PFSK-1 (cell line): Measurements from ENCODE around the gene TPX2.
A peak's percentile ranks its signal among the peaks of the same experiment; 100 is the strongest.

Experiments
- FOXP2 ChIP-seq: optimal IDR thresholded peaks from 2 replicates; pipeline ENCODE3; 2011; ENCODE audit warnings: borderline replicate concordance, control low read depth, inconsistent platforms; ENCODE audit not compliant: insufficient read depth; ENCODE audit errors: extremely low read length, extremely low read depth
- POLR2AphosphoS5 ChIP-seq: IDR thresholded peaks from 2 replicates; pipeline ENCODE4 v1.6.1; 2012; ENCODE audit warnings: low read depth, mild to moderate bottlenecking, control low read depth, low read length, moderate library complexity
- SIN3A ChIP-seq: IDR thresholded peaks from 2 replicates; pipeline ENCODE4 v1.6.1; 2012; ENCODE audit warnings: mild to moderate bottlenecking, low read length, moderate library complexity, borderline replicate concordance; ENCODE audit not compliant: insufficient read depth
- TAF1 ChIP-seq: IDR thresholded peaks from 2 replicates; pipeline ENCODE4 v1.6.1; 2012; ENCODE audit warnings: low read length, control low read depth, borderline replicate concordance; ENCODE audit not compliant: insufficient read depth
- TF ChIP-seq, protein P1 (sequence below), 2 experiments: IDR thresholded peaks; 2 replicates each; pipeline versions ENCODE4 v1.6.1 to v1.8.0; 2011 to 2012; ENCODE audit warnings: low read depth in 2 of 2, low read length in 2 of 2, control low read depth in 1 of 2, inconsistent platforms in 1 of 2, mild to moderate bottlenecking in 1 of 2, moderate library complexity in 1 of 2; ENCODE audit not compliant: insufficient read depth in 1 of 2

The TPX2 gene

DNA sequence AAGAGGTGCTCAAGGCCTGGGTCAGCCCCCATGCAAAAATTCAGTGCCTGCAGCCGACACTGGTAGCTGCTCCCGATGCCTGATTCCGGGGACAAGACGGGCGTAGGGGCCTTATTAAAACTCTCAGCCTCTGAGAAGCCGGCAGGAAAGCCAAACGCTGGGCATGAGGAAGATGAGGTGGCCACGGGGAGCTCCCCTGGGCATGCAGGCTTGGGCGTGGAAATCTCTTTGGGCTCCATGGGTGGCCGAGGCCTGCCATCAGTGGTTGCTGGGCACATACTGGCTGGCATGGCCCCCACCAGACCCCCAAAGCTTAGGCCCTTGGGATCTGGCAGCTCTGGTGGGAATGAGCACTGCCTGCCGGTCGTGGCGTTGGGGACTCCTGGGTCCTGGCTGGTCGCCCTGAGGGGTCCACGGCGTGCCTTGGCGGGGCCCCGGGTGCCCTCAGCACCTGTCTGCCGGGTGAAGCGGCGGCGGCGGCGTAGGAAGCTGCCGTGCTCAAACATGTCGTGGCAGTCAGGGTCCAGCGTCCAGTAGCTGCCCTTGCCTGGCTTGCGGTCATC lies 105.7 kb downstream of the TPX2 start:
- no peak for TF ChIP-seq TAF1
- TF ChIP-seq FOXP2, result no peak
- TF ChIP-seq POLR2AphosphoS5, result no peak
- TF ChIP-seq SIN3A, result no peak
- TF ChIP-seq, protein P1, sequence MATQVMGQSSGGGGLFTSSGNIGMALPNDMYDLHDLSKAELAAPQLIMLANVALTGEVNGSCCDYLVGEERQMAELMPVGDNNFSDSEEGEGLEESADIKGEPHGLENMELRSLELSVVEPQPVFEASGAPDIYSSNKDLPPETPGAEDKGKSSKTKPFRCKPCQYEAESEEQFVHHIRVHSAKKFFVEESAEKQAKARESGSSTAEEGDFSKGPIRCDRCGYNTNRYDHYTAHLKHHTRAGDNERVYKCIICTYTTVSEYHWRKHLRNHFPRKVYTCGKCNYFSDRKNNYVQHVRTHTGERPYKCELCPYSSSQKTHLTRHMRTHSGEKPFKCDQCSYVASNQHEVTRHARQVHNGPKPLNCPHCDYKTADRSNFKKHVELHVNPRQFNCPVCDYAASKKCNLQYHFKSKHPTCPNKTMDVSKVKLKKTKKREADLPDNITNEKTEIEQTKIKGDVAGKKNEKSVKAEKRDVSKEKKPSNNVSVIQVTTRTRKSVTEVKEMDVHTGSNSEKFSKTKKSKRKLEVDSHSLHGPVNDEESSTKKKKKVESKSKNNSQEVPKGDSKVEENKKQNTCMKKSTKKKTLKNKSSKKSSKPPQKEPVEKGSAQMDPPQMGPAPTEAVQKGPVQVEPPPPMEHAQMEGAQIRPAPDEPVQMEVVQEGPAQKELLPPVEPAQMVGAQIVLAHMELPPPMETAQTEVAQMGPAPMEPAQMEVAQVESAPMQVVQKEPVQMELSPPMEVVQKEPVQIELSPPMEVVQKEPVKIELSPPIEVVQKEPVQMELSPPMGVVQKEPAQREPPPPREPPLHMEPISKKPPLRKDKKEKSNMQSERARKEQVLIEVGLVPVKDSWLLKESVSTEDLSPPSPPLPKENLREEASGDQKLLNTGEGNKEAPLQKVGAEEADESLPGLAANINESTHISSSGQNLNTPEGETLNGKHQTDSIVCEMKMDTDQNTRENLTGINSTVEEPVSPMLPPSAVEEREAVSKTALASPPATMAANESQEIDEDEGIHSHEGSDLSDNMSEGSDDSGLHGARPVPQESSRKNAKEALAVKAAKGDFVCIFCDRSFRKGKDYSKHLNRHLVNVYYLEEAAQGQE (IDR thresholded peaks at IDR 0.05; ENCODE audit: insufficient read depth in 1 of 2, low read depth in 2 of 2, low read length in 2 of 2), result no peak

DNA sequence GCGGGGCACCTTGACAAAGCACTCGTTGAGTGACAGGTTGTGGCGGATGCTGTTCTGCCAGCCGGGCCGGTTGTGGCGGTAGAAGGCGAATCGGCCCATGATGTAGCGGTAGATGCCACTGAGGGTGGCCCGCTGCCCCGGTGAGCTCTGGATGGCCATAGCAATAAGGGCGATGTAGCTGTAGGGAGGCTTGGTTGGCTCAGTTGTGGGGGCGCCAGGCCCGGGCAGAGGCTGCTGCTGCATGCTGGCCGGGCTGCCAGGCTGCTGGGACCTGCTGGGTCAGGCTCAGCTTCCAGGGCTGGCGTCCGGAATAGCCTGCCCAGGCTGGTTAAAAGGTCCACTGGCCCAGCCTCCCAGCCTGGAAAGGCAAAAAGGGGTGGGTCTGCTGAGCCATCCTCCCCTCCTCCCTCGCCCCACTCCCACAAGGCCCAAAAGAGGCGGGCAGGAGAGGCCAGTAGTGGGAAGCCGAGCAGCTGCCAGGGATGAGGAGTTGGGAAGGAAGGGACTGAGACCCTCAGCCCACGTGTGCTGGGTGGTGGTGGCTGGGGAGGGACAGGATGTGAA lies 106.3 kb downstream of the TPX2 start, which contains the start of gene FOXS1:
FOXS1 (minus strand) TSS at position 305 of the 564 bp plus-strand sequence; CDS start at position 243, 62 bp downstream.
- TF ChIP-seq SIN3A (no peak), TAF1 (no peak), FOXP2 (peak; percentile 38), POLR2AphosphoS5 (no peak)
- TF ChIP-seq, protein P1 (IDR thresholded peaks at IDR 0.05; ENCODE audit: insufficient read depth in 1 of 2, low read depth in 2 of 2, low read length in 2 of 2), result no peak

DNA sequence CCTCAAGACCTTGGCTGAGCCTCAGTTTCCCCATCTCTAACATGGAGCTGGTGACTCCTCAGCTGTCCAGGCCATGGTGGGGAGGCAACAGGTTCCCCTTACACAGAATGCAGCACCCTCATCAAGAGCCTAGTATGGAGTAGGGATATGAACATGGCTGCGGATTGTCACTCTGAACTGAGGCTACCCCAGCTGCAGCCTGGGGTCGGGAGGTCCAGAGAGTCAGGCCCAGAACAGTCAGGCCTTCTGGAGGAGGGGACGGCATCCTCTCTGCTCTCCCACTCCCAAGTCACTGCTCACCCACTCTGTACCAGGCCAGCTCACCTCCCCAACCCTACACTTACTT lies 107.7 kb downstream of the TPX2 start:
- TF ChIP-seq POLR2AphosphoS5, result no peak
- TF ChIP-seq SIN3A, result no peak
- TF ChIP-seq FOXP2, result no peak
- TF ChIP-seq, protein P1 (IDR thresholded peaks at IDR 0.05; ENCODE audit: insufficient read depth in 1 of 2, low read depth in 2 of 2, low read length in 2 of 2), result no peak
- no peak for TF ChIP-seq TAF1

DNA sequence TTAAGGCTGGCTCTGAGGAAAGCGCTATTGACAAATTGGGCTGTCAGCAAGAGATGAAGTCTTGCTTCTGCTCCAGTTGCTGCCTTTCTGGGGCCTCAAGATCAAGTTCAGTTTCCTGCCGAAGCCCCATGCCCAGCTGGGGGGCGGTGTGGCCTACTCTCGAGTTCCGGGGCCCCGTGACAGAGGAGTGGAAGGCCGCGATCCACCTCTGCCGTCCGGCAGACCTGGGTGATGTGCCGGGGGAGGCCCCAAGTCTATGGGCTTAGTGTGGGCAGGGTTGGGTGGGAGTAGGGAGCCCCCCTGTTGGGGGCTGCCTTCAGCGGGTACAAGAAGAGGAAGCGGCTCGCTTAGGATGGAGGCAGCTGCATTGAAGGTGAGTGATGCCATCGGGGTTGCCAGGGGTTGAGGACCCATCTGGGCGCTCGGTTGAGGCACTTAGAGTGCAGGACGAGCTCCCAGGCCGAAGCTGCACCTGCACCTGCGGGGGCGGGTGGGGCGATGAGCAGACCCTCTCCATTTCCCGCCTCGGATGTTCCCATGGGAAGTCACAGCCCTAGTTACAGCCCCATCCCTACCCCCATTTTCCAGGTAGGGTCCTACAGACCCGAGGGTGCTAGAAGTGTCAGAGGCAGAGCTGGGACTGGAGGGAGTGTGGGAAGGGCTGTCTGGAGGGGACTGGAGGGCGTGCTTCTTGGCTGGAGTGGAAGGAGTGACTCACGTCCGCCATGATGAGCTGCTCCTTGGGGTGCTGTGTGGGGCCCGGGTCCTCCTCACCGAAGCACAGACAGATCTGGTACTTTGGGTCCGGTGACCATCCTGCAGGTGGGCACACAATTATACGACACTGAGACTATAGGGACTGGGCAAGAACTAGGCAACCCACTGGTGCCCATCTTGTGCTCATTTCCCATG lies 109.3 kb downstream of the TPX2 start:
- TF ChIP-seq SIN3A, result no peak
- TF ChIP-seq, protein P1 (IDR thresholded peaks at IDR 0.05; ENCODE audit: insufficient read depth in 1 of 2, low read depth in 2 of 2, low read length in 2 of 2), result no peak
- no peak for TF ChIP-seq FOXP2
- no peak for TF ChIP-seq TAF1
